GM19099 (cell line): Measurements from ENCODE around the gene CTSL.

Experiments
- POLR2A ChIP-seq: IDR thresholded peaks from 3 replicates; pipeline ENCODE4 v1.6.1; 2011; ENCODE audit warnings: low read depth; ENCODE audit not compliant: insufficient read length; ENCODE audit errors: extremely low read depth

The CTSL gene

DNA sequence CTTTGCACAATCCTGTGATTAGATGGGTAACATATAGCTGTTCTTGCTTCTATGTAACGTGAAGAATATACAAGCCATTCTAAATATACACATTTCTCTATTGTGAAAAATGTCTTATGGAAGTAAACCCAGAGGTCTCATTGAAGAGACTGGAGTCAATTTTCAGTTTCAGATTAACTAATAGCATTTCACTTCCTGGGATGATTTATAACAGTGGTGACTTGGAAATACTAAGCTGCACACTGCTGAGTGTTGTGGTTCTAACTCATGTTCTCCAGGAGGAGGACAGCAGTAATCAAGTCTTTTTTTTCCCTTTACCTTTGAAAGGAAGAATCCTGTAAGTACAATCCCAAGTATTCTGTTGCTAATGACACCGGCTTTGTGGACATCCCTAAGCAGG is 3.3 kb downstream of the CTSL start:
- no peak for TF ChIP-seq POLR2A

DNA sequence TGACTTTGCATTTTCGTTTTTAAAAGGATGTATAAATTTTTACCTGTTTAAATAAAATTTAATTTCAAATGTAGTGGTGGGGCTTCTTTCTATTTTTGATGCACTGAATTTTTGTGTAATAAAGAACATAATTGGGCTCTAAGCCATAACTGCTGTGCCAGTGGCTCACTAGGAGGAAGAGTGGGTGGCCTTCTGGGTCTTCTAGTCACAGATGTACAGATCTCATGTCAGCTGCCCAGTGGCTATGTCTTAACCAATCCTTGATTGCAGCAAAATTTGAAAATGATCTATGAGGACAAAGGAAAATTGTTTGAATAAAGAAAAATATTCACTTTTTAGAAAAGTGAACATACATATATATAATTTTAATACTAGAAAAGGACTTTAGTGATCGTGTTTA is 5.4 kb downstream of the CTSL start:
- no peak for TF ChIP-seq POLR2A

GRCh38 chr9:87732344-87732743 is 6.4 kb downstream of the CTSL start:
- no peak for TF ChIP-seq POLR2A

GRCh38 chr9:87732756-87733155 is 6.8 kb downstream of the CTSL start:
- TF ChIP-seq POLR2A: no peak

DNA sequence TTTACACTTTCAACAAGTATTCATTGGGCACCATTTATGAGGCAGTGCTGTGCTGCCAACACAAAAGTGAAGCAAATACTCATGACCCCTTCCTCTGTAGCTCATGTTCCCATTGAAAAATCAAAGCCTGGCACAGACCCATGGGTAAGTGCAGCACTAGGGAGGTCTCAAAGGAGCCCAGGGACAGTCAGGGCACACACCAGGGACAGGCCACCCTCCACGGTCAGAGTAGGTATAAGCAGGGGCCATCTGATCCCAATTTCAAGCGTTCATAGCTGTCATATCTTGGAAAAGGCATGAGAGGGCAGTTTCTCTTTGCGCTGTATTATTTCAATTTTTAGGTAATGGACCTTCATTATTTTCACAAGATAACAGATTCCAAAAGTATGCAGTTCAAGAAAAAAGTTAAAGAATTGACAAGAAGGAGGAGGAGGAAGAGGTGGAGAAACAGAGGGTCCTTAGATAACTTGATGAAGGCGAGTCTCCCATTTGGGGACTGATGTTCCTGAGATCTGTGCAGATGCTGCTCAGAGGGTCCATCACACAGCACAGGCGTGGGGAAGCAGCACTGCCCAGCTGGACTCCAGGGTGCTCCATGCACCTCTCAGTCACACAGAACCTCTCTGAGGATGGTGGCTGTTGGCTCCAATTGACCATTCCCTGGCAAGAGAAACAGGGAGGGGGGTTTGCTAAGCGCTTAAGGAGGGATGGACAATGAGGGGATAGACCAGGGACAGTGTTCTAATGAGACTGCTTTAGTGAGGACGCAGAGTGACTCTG is 7.5 kb downstream of the CTSL start:
- no peak for TF ChIP-seq POLR2A

GRCh38 chr9:87734106-87734505 is 8.2 kb downstream of the CTSL start:
- no peak for TF ChIP-seq POLR2A

DNA sequence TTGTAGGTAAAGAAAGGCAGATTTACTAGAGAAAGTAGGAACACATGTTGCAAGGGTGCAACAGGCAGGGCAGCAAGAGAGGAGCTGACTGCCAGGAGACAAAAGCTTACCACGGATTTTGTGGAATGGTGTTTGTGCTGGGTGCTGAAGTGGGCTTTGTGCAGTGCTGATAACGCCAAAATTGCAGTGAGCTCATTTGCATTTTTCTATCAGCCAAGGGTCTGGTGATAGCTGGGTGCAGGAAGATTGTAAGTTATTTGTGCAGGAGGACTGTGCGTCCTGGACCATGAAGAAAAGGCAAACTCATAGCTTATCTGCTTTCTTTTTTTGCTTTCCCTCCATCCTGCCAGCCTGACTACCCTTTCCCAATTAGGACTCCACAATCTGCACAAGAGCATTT is 13.6 kb downstream of the CTSL start:
- no peak for TF ChIP-seq POLR2A

- no peak for TF ChIP-seq POLR2A
These were observed 14.3 kb downstream of the CTSL start for GRCh38 chr9:87740209-87740608.

DNA sequence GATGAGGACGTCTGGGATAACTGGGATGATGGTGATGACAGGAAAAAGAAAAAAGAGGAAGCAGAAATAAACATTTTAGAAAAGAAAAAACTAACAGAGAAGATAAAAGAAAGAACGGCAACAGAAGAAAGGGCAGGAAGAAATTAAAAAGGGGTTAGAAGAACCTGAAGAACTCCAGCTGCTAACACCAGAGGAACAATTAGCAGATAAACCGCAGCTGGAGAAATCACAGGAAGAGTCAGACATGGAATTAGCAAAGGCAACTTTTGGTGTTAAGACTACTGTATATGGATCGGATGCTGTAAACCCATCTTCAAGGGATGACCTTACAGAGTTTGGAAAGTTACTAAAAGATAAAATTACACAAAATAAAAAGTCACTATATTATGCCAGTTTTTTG is 15.4 kb downstream of the CTSL start:
- no peak for TF ChIP-seq POLR2A

GRCh38 chr9:87741891-87742290 is 16.0 kb downstream of the CTSL start:
- no peak for TF ChIP-seq POLR2A

- TF ChIP-seq POLR2A: no peak
These were observed 17.0 kb downstream of the CTSL start for GRCh38 chr9:87742813-87743428.

DNA sequence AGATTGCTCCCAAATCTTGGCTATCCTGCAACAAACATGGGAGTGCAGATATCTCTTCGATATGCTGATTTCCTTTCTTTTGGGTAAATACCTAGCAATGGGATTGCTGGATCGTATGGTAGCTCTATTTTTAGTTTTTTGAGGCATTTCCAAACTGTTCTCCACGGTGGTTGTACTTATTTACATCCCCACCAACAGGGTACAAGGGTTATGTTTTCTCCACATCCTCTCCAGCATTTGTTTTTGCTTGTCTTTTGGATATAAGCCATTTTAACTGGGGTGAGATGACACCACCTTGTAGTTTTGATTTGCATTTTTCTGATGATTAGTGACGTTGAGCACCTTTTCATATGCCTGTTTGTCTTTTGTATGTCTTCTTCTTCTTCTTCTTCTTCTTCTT is 20.3 kb downstream of the CTSL start:
- no peak for TF ChIP-seq POLR2A

DNA sequence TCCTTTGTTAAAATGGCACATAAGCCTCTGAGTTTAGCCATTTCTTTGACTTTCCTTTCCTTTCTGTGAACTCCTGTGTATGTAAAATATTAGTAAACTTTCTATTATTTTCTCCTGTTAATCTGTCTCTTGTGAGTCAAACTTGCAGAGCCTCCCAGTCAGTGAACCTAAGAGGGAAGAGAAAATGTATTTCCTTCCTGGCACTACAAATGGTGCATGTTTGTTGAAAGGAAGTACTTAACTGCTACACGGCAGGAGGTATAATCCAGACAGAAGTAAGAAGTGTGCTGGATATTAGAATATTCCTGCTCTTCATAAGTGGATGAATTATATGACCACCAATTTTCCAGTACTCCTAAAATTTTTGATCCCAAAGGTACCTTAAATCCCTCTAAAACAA is 23.0 kb downstream of the CTSL start:
- no peak for TF ChIP-seq POLR2A

GRCh38 chr9:87749335-87750035 is 23.6 kb downstream of the CTSL start:
- TF ChIP-seq POLR2A: no peak

GRCh38 chr9:87750726-87751125 is 24.8 kb downstream of the CTSL start:
- TF ChIP-seq POLR2A: no peak

- TF ChIP-seq POLR2A: no peak
These were observed 25.5 kb downstream of the CTSL start for GRCh38 chr9:87751423-87751822.
